ENCODE results near the gene MCTP1. TPM values are rescaled to one million over a fixed set of nuclear protein-coding genes. Genes with fewer than 3 reads are reported as not detected.
"Not testable (repeated sequence)": the region's sequence is repeated elsewhere in the genome, so short reads cannot be mapped to it uniquely, and the experiment has no call there.

Gene MCTP1
- polyA plus RNA-seq, 1 donor: 4.8 TPM

- Histone ChIP-seq H3K27me3 (ENCODE audit: control insufficient read depth, insufficient read depth, low read length) (no peaks in the 10 kb centered on the region), H3K4me3 (ENCODE audit: low read length) (no peak overlapping the region), H3K27ac (ENCODE audit: low read length) (no peak overlapping the region), H3K9me3 (ENCODE audit: control insufficient read depth, low read depth, low read length) (no peaks in the 10 kb centered on the region), H3K36me3 (ENCODE audit: control insufficient read depth, insufficient read depth, low read length) (no peaks in the 10 kb centered on the region), H3K4me1 (ENCODE audit: control insufficient read depth, insufficient read depth, low read length) (no peaks in the 10 kb centered on the region)
- no peak for DNase-seq
- no CpG with 5 or more reads among the region's 4 CpGs for WGBS (ENCODE audit: insufficient coverage, low lambda C conversion rate)
These were observed 443.1 kb downstream of the MCTP1 start for GRCh38 chr5:94841598-94842322.

- H3K4me3 ChIP-seq (ENCODE audit: low read length): no peak overlapping the region
- no peaks in the 10 kb centered on the region for H3K27me3 ChIP-seq (ENCODE audit: control insufficient read depth, insufficient read depth, low read length)
- no peaks in the 10 kb centered on the region for H3K36me3 ChIP-seq (ENCODE audit: control insufficient read depth, insufficient read depth, low read length)
- no peak for DNase-seq
- H3K9me3 ChIP-seq (ENCODE audit: control insufficient read depth, low read depth, low read length): no peaks in the 10 kb centered on the region
- WGBS (ENCODE audit: insufficient coverage, low lambda C conversion rate): no CpG with 5 or more reads among the region's 2 CpGs
- H3K4me1 ChIP-seq (ENCODE audit: control insufficient read depth, insufficient read depth, low read length): no peaks in the 10 kb centered on the region
- no peak overlapping the region for H3K27ac ChIP-seq (ENCODE audit: low read length)
These were observed 451.0 kb downstream of the MCTP1 start for GRCh38 chr5:94833851-94834250.

- no peak overlapping the region for H3K27ac ChIP-seq (ENCODE audit: low read length)
- no peaks in the 10 kb centered on the region for H3K9me3 ChIP-seq (ENCODE audit: control insufficient read depth, low read depth, low read length)
- no peak overlapping the region for H3K4me3 ChIP-seq (ENCODE audit: low read length)
- no peak for DNase-seq
- no peaks in the 10 kb centered on the region for H3K36me3 ChIP-seq (ENCODE audit: control insufficient read depth, insufficient read depth, low read length)
- no peaks in the 10 kb centered on the region for H3K27me3 ChIP-seq (ENCODE audit: control insufficient read depth, insufficient read depth, low read length)
- H3K4me1 ChIP-seq (ENCODE audit: control insufficient read depth, insufficient read depth, low read length): no peaks in the 10 kb centered on the region
- WGBS (ENCODE audit: insufficient coverage, low lambda C conversion rate): 0% methylated on average over 1 of the region's 4 CpGs
These were observed 452.2 kb downstream of the MCTP1 start for GRCh38 chr5:94832685-94833084.

- Histone ChIP-seq H3K4me1 (ENCODE audit: control insufficient read depth, insufficient read depth, low read length) (no peaks in the 10 kb centered on the region), H3K36me3 (ENCODE audit: control insufficient read depth, insufficient read depth, low read length) (no peaks in the 10 kb centered on the region), H3K27me3 (ENCODE audit: control insufficient read depth, insufficient read depth, low read length) (no peaks in the 10 kb centered on the region), H3K27ac (ENCODE audit: low read length) (no peak overlapping the region), H3K9me3 (ENCODE audit: control insufficient read depth, low read depth, low read length) (no peaks in the 10 kb centered on the region), H3K4me3 (ENCODE audit: low read length) (no peak overlapping the region)
- DNase-seq: no peak
- no CpG with 5 or more reads among the region's 2 CpGs for WGBS (ENCODE audit: insufficient coverage, low lambda C conversion rate)
These were observed 454.4 kb downstream of the MCTP1 start for GRCh38 chr5:94830520-94830919.

- H3K36me3 ChIP-seq (ENCODE audit: control insufficient read depth, insufficient read depth, low read length): not testable (repeated sequence)
These were observed 456.7 kb downstream of the MCTP1 start for GRCh38 chr5:94828222-94828621.

GRCh38 chr5:94820488-94820887 lies 464.4 kb downstream of the MCTP1 start:
- no peak overlapping the region for H3K4me3 ChIP-seq (ENCODE audit: low read length)
- no peak overlapping the region for H3K27ac ChIP-seq (ENCODE audit: low read length)
- H3K27me3 ChIP-seq (ENCODE audit: control insufficient read depth, insufficient read depth, low read length): no peaks in the 10 kb centered on the region
- H3K9me3 ChIP-seq (ENCODE audit: control insufficient read depth, low read depth, low read length): no peaks in the 10 kb centered on the region
- DNase-seq: no peak
- no peaks in the 10 kb centered on the region for H3K36me3 ChIP-seq (ENCODE audit: control insufficient read depth, insufficient read depth, low read length)
- 90% methylated on average over 2 of the region's 3 CpGs for WGBS (ENCODE audit: insufficient coverage, low lambda C conversion rate)
- no peaks in the 10 kb centered on the region for H3K4me1 ChIP-seq (ENCODE audit: control insufficient read depth, insufficient read depth, low read length)

More at GRCh38 chr5:94828222-94828621, 456.7 kb downstream of the MCTP1 start:
- H3K4me3 ChIP-seq (ENCODE audit: low read length); H3K27me3 ChIP-seq (ENCODE audit: control insufficient read depth, insufficient read depth, low read length); DNase-seq; H3K9me3 ChIP-seq (ENCODE audit: control insufficient read depth, low read depth, low read length); H3K27ac ChIP-seq (ENCODE audit: low read length); H3K4me1 ChIP-seq (ENCODE audit: control insufficient read depth, insufficient read depth, low read length): not testable (repeated sequence)
- WGBS (ENCODE audit: insufficient coverage, low lambda C conversion rate): no CpG with 5 or more reads among the region's 5 CpGs

GRCh38 chr5:94818904-94819303 lies 466.0 kb downstream of the MCTP1 start:
- Histone ChIP-seq H3K4me1 (ENCODE audit: control insufficient read depth, insufficient read depth, low read length) (no peaks in the 10 kb centered on the region), H3K4me3 (ENCODE audit: low read length) (no peak overlapping the region), H3K27ac (ENCODE audit: low read length) (no peak overlapping the region), H3K9me3 (ENCODE audit: control insufficient read depth, low read depth, low read length) (no peaks in the 10 kb centered on the region), H3K36me3 (ENCODE audit: control insufficient read depth, insufficient read depth, low read length) (no peaks in the 10 kb centered on the region), H3K27me3 (ENCODE audit: control insufficient read depth, insufficient read depth, low read length) (no peaks in the 10 kb centered on the region)
- no peak for DNase-seq
- WGBS (ENCODE audit: insufficient coverage, low lambda C conversion rate): no CpG with 5 or more reads among the region's 5 CpGs

- 81% methylated on average over 3 of the region's 6 CpGs for WGBS (ENCODE audit: insufficient coverage, low lambda C conversion rate)
- no peak for DNase-seq
- Histone ChIP-seq H3K27ac (ENCODE audit: low read length) (no peak overlapping the region), H3K36me3 (ENCODE audit: control insufficient read depth, insufficient read depth, low read length) (no peaks in the 10 kb centered on the region), H3K4me3 (ENCODE audit: low read length) (no peak overlapping the region), H3K9me3 (ENCODE audit: control insufficient read depth, low read depth, low read length) (no peaks in the 10 kb centered on the region), H3K27me3 (ENCODE audit: control insufficient read depth, insufficient read depth, low read length) (no peaks in the 10 kb centered on the region), H3K4me1 (ENCODE audit: control insufficient read depth, insufficient read depth, low read length) (no peaks in the 10 kb centered on the region)
These were observed 469.4 kb downstream of the MCTP1 start for GRCh38 chr5:94815313-94816039.

- Histone ChIP-seq H3K36me3 (ENCODE audit: control insufficient read depth, insufficient read depth, low read length) (no peaks in the 10 kb centered on the region), H3K4me3 (ENCODE audit: low read length) (no peak overlapping the region), H3K27me3 (ENCODE audit: control insufficient read depth, insufficient read depth, low read length) (no peaks in the 10 kb centered on the region), H3K4me1 (ENCODE audit: control insufficient read depth, insufficient read depth, low read length) (no peaks in the 10 kb centered on the region), H3K27ac (ENCODE audit: low read length) (no peak overlapping the region), H3K9me3 (ENCODE audit: control insufficient read depth, low read depth, low read length) (no peaks in the 10 kb centered on the region)
- WGBS (ENCODE audit: insufficient coverage, low lambda C conversion rate): 38% methylated on average over 1 of the region's 2 CpGs
- DNase-seq: no peak
These were observed 472.7 kb downstream of the MCTP1 start for GRCh38 chr5:94812232-94812631.

- Histone ChIP-seq H3K4me3 (ENCODE audit: low read length) (no peak overlapping the region), H3K27ac (ENCODE audit: low read length) (no peak overlapping the region), H3K4me1 (ENCODE audit: control insufficient read depth, insufficient read depth, low read length) (no peaks in the 10 kb centered on the region), H3K36me3 (ENCODE audit: control insufficient read depth, insufficient read depth, low read length) (no peaks in the 10 kb centered on the region), H3K27me3 (ENCODE audit: control insufficient read depth, insufficient read depth, low read length) (no peaks in the 10 kb centered on the region), H3K9me3 (ENCODE audit: control insufficient read depth, low read depth, low read length) (no peaks in the 10 kb centered on the region)
- no peak for DNase-seq
- WGBS (ENCODE audit: insufficient coverage, low lambda C conversion rate): no CpG with 5 or more reads among the region's 6 CpGs
These were observed 473.6 kb downstream of the MCTP1 start for GRCh38 chr5:94811331-94811730.

All from large intestine (tissue), 3 donors.